Hematopoietic multipotent progenitor cell treated with erythropoietin and hydrocortisone succinate and interleukin-3 and kit ligand, for 4 days (in vitro differentiated cells): ENCODE data around the gene SEPTIN7.

ENCODE experiments used
- DNase-seq: peaks from one replicate; pipeline ENCODE4 v3.0.0-alpha.2; 2015

Gene SEPTIN7

GRCh38 chr7:35792472-35792871 is 8.4 kb upstream of the SEPTIN7 start:
- DNase-seq = no peak

DNA sequence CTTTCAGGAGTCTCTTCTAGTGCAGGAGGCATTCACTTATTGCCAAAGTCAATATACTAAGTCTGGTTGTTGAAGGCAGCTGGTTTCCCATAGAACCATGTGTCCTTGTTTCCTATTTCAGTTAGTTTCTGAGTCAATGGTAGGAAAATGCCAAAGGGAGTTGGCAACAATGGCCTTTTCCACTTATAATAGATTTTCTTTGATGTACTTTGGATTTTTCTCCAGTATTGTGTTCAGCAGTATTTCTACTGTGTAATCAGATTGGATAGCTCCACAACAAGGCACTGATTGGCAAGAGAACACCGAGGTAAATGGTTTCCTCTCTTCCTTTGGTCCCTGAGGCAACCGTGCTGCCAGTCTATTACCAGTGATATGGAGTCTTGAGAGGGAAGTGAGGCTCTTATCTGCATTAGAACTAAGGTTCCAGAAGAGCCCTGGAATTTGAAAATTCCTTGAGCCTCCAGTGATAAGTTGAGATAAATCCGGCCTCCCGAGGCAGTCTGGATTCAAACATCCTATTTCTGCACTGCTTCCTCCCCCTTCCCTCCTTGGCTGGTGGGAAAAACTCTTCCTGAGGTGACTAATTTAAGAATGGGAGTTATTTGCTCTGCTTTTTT is 7.9 kb upstream of the SEPTIN7 start:
- no peak for DNase-seq

DNA sequence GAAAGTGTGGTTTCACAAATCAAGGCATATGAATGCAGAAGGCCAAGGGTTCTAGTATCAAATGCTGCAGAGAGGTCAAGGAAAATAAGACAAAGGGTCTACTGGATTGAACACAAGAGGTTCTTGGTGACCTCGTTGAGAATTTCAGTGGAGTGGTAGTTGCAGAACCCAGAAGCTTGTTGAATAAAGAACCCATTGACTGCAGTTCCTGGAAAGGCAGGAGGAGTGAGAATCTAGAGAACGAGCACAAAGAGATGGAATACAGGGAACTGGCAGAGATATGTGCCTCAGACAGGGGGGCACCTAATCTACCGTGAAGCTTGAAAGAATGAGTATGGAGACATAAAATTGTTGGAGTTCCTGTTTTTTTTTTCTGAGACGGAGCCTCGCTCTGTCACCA is 3.5 kb upstream of the SEPTIN7 start:
- DNase-seq = no peak

- DNase-seq = peak; percentile 97
These were observed 775 bp upstream of the SEPTIN7 start for GRCh38 chr7:35799846-35800717.

GRCh38 chr7:35801392-35802101 is 690 bp downstream of the SEPTIN7 start:
- peak; percentile 89 for DNase-seq

GRCh38 chr7:35802102-35802466 is 1.2 kb downstream of the SEPTIN7 start:
- DNase-seq = no peak

GRCh38 chr7:35802649-35803048 is 1.8 kb downstream of the SEPTIN7 start:
- peak; percentile 52 for DNase-seq

DNA sequence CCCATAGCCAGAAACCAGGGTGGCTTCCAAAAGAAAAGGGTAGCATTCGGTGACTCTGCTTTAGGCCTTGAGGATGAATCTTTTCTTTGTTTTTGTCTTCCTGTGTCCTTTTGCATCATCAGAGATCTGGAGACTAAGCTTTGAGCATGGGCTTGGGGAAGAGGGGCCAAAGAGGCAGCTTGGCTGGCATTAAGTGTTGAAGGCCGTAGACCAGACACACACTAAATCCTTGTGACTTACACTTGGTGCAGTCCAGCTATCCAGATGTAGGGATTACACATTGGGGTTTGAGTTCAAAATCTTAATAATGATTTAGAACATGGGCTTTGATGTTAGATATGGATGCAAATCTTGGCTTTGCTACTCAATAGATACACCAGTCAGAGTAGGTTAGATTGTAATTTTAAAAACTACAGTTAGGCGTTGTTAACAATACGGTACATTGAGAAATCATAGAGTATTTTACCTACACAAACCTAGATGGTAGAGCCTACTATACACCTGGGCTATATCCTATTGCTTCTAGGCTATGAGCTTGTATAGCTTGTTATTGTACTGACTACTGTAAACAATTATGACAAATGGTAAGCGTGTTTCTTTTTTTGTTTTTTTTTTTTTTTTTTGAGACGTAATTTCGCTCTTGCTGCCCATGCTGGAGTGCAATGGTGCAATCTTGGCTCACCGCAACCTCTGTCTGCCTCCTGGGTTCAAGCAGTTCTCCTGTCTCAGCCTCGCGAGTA is 3.5 kb downstream of the SEPTIN7 start:
- no peak for DNase-seq

- peak; percentile 20 for DNase-seq
These were observed 5.0 kb downstream of the SEPTIN7 start for GRCh38 chr7:35805876-35806275.

DNA sequence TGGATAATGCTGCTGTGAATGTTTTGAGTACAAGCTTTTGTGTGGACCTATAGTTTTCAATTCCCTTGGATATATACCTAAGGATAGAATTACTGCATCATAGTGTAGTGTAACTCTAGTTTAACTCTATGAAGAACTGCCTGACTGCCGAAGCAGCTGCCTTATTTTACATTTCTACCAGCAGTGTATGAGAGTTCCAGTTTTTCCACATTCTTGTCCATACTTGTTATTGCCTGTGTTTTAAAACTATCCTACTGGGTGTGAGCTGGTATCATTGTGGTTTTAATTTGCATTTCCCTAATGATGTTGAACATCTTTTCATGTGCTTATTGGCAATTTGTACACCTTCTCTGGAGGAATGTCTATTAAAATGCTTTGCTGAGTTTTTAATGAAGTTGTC is 15.7 kb downstream of the SEPTIN7 start:
- no peak for DNase-seq

DNA sequence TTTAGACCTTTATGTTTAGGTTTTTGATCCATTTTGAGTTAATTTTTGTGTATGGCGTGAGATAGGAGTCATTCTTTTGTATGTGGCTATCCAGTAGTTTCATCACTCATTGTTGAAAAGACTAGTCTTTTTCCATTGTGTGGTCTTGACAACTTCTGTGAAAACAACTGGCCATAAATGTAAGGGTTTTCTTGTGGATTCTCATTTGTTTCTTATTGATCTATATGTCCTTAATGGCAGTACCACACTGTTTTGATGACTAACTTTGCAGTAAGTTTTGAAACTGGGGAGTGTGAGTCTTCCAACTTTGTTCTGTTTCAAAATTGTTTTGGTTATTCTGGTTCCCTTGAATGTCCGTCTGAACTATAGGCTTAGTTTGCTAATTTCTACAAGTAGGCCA is 16.3 kb downstream of the SEPTIN7 start:
- no peak for DNase-seq

- no peak for DNase-seq
These were observed 17.1 kb downstream of the SEPTIN7 start for GRCh38 chr7:35817930-35818329.

DNA sequence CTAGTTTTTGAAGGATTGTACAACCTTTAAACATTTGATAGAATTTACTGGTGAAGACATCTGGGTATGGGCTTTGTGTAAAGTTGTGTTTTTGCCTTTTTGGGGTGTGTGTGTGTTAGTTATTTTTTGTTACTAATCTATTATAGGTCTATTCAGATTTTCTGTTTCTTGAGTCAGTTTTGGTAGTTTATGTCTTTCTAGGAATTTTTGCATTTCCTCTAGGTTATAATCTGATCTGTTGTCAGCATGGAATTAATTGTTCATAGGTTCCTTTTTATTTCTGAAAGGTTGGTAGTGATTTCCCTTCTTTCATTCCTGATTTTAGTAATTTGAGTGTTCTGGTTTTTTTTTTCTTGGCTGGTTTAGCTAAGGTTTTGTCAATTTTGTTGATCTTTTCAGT is 17.7 kb downstream of the SEPTIN7 start:
- DNase-seq = no peak

DNA sequence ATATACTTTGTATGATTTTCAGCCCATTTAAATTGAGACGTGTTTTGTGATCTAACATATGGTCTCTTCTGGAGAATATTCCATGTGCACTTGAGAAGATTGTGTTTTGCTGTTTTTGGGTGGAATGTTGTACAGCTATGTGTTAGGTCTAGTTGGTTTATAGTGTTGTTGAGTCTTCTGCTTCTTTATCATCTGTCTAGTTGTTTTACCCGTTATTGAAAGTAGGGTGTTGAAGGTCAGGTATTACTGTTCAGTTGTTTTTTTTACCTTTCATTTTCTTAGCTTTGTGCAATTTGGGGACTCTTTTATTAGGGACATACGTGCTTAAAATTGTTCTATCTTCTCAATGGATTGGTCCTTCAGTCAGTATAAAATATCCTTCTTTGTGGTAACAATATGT is 18.5 kb downstream of the SEPTIN7 start:
- DNase-seq = no peak

GRCh38 chr7:35819954-35820703 is 19.3 kb downstream of the SEPTIN7 start:
- no peak for DNase-seq

DNA sequence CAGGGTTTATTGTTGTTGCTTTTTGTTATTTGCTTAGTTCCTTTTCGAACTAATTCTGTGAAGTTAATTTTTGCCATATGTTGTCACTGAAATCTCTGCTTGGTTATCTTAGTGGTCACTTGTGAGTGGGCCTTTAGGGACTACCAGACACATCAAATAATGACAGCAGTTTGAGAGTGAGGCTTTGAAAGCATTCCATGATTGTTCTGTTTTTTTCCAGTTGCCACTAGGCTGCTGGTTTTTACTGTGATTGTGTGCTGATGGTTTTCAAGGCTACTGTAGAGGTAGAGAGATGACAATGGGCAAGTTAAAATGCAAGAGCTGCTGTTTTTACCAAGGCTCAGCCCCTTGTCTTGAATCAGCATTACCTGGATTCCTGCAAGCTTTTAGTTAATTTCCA is 20.0 kb downstream of the SEPTIN7 start:
- no peak for DNase-seq

- DNase-seq = no peak
These were observed 22.6 kb downstream of the SEPTIN7 start for GRCh38 chr7:35823440-35823839.

- DNase-seq = no peak
These were observed 25.1 kb downstream of the SEPTIN7 start for GRCh38 chr7:35825974-35826373.

DNA sequence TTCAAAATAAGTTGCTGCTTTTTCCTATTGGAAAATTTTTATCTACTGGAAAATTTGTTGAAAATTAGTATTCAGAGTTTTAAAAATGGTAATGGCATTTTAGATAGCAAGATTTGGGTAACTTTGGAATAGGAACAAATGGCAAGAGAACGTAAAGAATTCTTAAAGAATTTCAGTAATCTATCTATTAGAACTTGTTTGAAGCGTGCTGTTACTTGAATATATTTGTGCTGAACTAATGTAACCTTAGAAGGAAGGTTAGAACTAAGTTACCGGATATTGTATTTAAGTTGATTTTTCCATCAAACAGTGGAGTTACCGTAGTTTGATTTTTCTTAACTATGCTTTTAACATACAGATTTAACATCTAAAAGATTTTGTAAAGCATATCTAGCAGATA is 25.9 kb downstream of the SEPTIN7 start:
- DNase-seq = no peak

GRCh38 chr7:35828817-35829216 is 28.0 kb downstream of the SEPTIN7 start:
- no peak for DNase-seq

GRCh38 chr7:35831208-35831607 is 30.4 kb downstream of the SEPTIN7 start:
- no peak for DNase-seq
